Stimulated activated CD8-positive, alpha-beta memory T cell treated with anti-CD3 and anti-CD28 coated beads, Interleukin-4, amount 100 ng/mL, for 1 hour (primary cell): ENCODE measurements around the gene GMDS.

Experiments
- DNase-seq, 2 donors: peaks; one replicate each; pipeline ENCODE4 v3.0.0-alpha.2; 2020; ENCODE audit warnings: low read depth in 2 of 2, low spot score in 1 of 2

The GMDS gene

DNA sequence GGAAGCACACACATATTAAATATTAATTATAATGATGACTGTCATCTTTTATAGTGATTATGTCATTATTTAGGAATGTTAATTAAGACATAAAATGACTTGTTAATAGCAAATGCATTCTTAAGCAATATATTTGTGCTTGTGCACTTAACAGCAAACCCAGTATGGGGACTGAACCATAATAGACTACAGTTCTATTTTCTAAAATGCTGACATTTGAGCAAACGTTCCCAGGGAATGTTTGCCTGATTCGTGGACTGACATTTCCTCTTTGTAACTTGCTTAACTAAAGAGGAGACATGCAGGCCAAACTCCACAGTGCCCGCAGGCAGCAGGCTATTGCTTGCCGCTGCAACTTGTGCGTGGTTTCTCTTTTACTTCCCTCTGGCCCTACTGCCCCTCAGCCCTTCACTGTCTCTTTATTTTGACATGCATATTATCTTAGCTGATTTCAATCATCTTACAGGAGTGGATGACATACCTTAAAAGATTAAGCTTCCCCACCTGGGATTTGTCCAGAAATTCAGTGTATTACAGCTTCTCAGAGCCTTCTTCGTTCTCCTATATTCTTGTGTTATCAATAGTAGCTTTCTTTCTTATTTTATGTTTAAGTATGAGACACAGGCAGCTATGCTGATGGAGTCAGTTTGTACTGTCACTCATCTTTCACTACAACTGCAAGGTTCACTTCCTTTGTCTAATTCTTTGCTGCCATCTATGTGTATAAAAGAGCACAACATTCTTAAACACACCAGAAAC lies 141.5 kb downstream of the GMDS start:
- DNase-seq: no peak

- no peak for DNase-seq
Measured at GRCh38 chr6:2102966-2103365, 142.4 kb downstream of the GMDS start.

- no peak for DNase-seq
Measured at GRCh38 chr6:2102316-2102883, 143.0 kb downstream of the GMDS start.

DNA sequence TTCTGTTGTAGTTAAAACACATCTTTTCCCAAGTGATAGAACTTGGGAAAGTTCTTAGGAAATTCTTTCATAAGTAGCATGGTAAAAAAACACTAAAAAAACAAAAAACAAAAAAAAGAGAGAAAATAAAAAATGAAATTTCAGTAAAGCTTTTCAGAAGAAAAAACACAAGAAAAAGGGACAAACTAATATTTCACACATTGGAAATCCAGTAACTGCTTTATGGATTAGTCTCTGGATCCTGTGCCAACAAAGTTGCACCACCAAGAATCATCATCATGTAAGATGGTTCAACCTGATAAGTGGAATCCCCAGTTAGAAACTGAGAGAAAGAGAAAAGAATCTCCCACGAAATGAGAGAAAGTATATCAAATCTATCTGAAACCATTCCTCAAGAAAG lies 144.2 kb downstream of the GMDS start:
- DNase-seq: no peak

GRCh38 chr6:2099870-2100269 lies 145.5 kb downstream of the GMDS start:
- no peak for DNase-seq

DNA sequence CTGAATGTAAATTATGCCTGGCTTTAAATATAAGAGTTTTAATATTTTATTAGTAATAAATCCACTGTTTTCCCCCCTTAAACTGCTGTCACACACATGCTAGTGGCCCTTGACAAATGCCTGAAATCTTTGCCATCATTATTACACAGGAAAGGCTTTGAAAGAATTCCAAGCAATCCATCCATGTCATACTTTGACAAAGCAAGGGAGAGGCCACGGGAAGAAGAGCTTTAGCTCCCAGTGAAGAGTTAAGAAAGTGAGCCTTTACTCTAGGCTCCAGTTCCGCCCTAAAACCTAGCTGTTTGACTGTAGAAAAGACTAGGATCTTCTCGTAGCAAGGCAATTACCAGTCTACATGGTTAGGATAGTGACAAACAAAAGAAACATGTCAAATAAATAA lies 147.9 kb downstream of the GMDS start:
- no peak for DNase-seq

DNA sequence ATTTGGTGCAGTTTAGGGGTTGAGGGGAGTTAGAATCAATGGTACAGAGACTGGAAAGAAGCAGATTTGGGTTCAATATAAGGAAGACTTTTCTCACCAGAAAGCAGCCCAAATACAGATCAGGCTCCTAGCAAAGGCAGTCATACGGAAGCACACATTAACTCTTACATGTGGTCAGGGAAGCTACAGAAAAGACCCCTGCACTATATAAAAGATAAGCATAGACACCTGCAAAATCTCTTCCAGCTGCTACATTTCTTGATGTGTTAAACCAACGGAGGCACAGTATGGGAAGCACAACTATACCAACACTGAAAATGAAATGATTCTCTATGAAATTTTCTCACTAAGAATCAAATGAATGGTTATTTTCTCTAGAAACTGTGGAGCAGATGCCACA lies 150.8 kb downstream of the GMDS start:
- no peak for DNase-seq

DNA sequence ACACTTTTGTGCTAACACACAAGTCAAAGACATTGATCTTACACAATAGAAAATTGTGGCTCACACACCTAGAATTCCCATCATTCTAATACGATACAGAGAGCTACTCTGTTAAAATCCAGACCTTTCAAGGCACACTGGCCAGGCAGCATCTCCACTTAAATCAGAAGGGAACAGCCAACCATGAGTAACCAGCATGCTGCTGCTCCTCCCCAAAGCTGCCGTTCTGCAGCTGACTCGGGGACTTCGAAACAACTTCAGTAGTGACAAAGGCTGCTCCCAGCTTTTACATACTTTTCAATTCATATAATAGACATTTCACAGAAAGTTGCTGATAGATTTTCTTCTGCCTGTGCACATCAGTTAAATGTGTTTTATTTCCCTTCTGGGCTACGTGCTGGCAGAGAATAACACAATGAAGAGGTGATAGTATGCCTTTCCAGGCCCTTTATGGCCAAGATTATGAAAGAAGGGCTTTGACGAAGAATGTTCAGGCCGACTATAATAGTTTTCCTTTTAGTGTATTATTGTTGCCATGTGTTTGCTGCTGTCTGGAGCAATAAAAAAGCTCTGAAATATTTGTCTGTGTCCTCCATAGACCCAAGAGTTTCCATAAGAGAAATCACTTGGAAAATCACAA lies 159.0 kb downstream of the GMDS start:
- no peak for DNase-seq

DNA sequence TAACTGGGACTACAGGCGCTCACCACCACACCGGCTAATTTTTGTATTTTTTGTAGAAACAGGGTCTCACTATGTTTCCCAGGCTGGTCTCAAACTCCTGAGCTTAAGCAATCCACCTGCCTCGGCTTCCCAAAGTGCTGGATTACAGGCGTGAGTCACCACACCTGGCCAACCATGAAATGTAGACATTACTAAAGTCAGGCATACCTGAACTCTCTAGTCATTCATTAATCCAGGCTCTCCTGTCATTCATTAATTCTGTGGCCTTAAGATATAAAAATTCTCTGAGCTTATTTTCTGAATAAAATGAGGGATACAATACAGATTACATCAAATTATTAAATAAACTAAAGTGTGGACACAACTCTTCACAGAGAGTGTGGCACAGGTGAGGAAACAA lies 159.7 kb downstream of the GMDS start:
- no peak for DNase-seq

- DNase-seq: no peak
Measured at GRCh38 chr6:2081155-2082138, 164.0 kb downstream of the GMDS start.

GRCh38 chr6:2078888-2079287 lies 166.5 kb downstream of the GMDS start:
- DNase-seq: no peak

- no peak for DNase-seq
Measured at GRCh38 chr6:2077826-2078225, 167.6 kb downstream of the GMDS start.

GRCh38 chr6:2073476-2073875 lies 171.9 kb downstream of the GMDS start:
- no peak for DNase-seq

GRCh38 chr6:2072453-2072852 lies 173.0 kb downstream of the GMDS start:
- no peak for DNase-seq

DNA sequence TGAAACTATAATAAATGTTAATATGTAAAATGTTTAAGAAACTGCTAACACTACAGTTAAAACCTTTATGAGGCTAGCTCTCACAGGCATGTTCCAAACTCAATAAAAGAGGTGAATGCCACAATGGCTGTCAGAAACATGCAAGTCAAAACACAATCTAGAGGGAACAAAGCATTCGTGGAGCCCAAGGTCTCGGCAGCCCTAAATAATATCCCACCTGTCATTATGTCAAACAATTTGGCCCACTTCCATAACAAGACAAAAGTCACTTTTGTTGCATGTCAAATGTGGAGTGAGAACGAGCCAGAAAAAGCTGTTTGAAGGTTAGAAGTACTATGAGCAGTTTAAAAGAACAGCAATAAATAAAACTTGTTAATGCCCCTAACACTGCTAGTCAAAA lies 181.9 kb downstream of the GMDS start:
- no peak for DNase-seq

- no peak for DNase-seq
Measured at GRCh38 chr6:2061880-2062279, 183.5 kb downstream of the GMDS start.

DNA sequence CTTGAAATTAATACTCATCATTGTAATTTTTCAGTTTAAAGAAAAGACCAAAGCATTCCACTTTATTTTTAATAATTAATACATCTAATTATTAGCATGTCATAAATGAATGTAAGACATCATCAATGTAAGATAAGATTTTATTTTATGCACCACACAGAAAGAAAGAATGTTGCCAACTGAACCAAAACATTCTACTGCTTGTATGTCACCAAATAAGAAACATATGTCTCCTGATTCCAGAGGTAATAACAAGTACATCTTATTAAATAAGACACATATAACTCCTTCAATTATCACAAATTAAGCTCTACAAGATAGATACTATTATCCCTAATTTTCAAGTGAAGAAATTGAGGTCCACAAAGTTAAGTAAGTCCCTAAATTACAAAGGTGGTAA lies 189.5 kb downstream of the GMDS start:
- no peak for DNase-seq

DNA sequence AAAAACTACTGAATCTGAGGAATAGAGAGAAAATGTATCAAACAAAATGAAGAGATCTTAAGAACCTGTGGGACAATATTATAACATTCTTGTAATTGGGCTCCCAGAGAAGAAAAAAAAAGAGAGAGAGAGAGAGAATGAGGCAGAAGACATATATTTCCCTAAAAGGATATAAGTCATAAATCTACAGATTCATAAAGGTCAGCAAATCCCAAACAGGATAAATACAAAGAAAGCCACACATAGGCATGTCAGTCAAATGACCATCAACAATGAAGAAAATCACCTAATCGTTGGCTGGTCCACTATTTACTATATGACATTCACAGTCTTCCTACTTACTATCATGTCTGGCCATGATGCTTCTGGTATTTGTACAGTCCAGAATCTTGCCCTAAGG lies 190.3 kb downstream of the GMDS start:
- DNase-seq: no peak

DNA sequence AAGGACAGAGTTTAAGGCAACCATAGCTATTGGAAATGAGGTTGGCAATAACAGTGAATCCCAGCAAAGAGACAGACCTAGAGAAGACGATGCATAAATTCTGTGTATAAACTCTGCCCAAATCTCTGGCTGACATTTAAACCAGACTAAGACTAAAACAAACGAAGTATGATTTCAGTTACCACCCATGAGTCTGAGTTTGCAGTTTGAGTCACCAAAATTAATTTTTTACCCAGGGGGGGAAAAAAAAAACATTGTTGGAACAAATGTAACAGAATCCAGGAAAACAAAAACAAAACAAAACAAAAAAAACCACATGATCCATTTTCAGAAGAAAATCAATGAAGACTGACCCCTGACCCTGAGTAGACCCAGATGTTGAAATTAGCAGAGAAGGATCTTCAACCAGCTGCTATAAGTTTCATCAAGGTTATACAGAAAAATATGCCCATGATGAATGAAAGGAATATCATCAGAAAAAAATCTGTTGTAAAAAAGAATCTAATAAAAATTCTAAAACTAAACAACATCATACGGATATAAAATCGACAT lies 190.8 kb downstream of the GMDS start:
- no peak for DNase-seq

GRCh38 chr6:2053691-2054090 lies 191.7 kb downstream of the GMDS start:
- DNase-seq: no peak

DNA sequence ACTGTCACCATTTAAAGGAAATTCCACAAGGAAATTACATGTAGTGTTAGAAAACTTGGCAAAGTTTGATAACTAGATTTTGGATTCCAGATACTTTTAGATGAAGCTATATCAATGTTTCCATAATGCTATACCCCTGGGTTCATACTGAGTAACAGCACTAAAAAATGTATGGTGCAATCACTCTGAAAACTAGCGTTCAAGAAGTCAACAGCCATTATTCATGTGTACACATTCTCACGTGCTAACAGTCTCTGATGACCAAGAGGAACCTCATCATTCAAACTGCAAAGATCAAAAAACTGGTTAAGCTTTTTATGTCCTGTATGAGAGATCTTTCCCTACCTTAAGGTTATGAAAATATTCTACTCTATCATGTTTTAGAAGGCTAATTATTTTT lies 197.6 kb downstream of the GMDS start:
- DNase-seq: no peak
